ENCODE measurements around the gene SRD5A1. TPM values are rescaled to one million over a fixed set of nuclear protein-coding genes. Genes with fewer than 3 reads are reported as not detected.

Gene SRD5A1
- total and polyA plus RNA-seq, 2 of the 8 experiments (the other 6 are each of a cell fraction or from before 2014, with no cell fraction given), result 34.7 to 42.4 TPM

GRCh38 chr5:6642655-6643054 lies 9.4 kb downstream of the SRD5A1 start (continued):
- no peak for TF ChIP-seq ZNF274 (IDR thresholded peaks at IDR 0.05; ENCODE audit: borderline replicate concordance, extremely low read depth, low read length)

Measured in H1 (cell line).